Activated CD4-positive, alpha-beta T cell treated with anti-CD3 and anti-CD28 coated beads, Interleukin-2, amount 10 ng/mL, durations not matched to agents 7 days and 5 days (primary cell): ENCODE measurements around the gene CENPH. TPM values are rescaled to one million over a fixed set of nuclear protein-coding genes. Genes with fewer than 3 reads are reported as not detected.

Experiments used
- total RNA-seq, 2 experiments: library from RNA; stranded (reverse); gene quantifications; one replicate each; pipeline ENCODE4 v1.2.3, GENCODE V29; 2021

Gene CENPH
- total RNA-seq, 2 experiments from 2014 or later: 40.0 to 42.6 TPM

Other genes with a start within 250 kb of the CENPH start
- 10 to 100 TPM; 40.2 to 50.5 TPM for gene SLC30A5, start 95.6 kb upstream of the CENPH start, total RNA-seq
- 100 to 1,000 TPM; 175 to 182 TPM for gene CCNB1, start 22.4 kb upstream of the CENPH start, total RNA-seq
- gene CDK7, start 45.3 kb downstream of the CENPH start, total RNA-seq: 10 to 100 TPM; 24.3 to 29.1 TPM
- 1 to 10 TPM; 8.2 to 8.8 TPM for gene CCDC125, start 143.2 kb downstream of the CENPH start, total RNA-seq
- gene AK6, start 179.9 kb downstream of the CENPH start, total RNA-seq: 10 to 100 TPM; 26.7 to 33.3 TPM
- 10 to 100 TPM; 53.7 to 61.4 TPM for gene TAF9, start 179.9 kb downstream of the CENPH start, total RNA-seq
- gene RAD17, start 180.2 kb downstream of the CENPH start, total RNA-seq: 10 to 100 TPM; 23.6 to 26.8 TPM
- under 1 TPM; 0.07 to 0.17 TPM for gene MARVELD2, start 225.5 kb downstream of the CENPH start, total RNA-seq